ENCODE measurements around the gene KRTAP9-6.
"Not testable (repeated sequence)": the region's sequence is repeated elsewhere in the genome, so short reads cannot be mapped to it uniquely, and the experiment has no call there.

The KRTAP9-6 gene

GRCh38 chr17:41263212-41263611 is 2.0 kb upstream of the KRTAP9-6 start:
- H3K4me2 ChIP-seq (ENCODE audit: low read depth, low read length, poor library complexity, severe bottlenecking), result no peak overlapping the region
- no peak overlapping the region for H2AFZ ChIP-seq (ENCODE audit: low read depth, low read length, severe bottlenecking)
- H3K9me2 ChIP-seq (replicated peaks; ENCODE audit: insufficient read depth, low read length), result no peaks in the 10 kb centered on the region
- no peak for TF ChIP-seq CTCF (IDR thresholded peaks at IDR 0.05; ENCODE audit: insufficient read depth, low read length, poor library complexity, severe bottlenecking)
- TF ChIP-seq EZH2phosphoT487 (conservative IDR thresholded peaks at IDR 0.05; ENCODE audit: low read length), result no peak
- no peaks in the 10 kb centered on the region for H3K79me2 ChIP-seq (ENCODE audit: insufficient read depth, low read length)
- H3K36me3 ChIP-seq (ENCODE audit: low read length), result no peaks in the 10 kb centered on the region
- no peaks in the 10 kb centered on the region for H3F3A ChIP-seq (ENCODE audit: insufficient read depth)
- H4K20me1 ChIP-seq (ENCODE audit: low read depth, low read length), result no peaks in the 10 kb centered on the region
- no peak overlapping the region for H3K4me3 ChIP-seq (ENCODE audit: insufficient read depth, low read length, poor library complexity, severe bottlenecking)
- no peak overlapping the region for H3K27ac ChIP-seq (ENCODE audit: low read depth, low read length)
- no peaks in the 10 kb centered on the region for H3K27me3 ChIP-seq (ENCODE audit: low read length)
- no peak overlapping the region for H3K9ac ChIP-seq (ENCODE audit: low read length)
- no peaks in the 10 kb centered on the region for H3K9me3 ChIP-seq (ENCODE audit: insufficient read depth, low read length)

- Histone ChIP-seq H3K4me3 (ENCODE audit: insufficient read depth, low read length, poor library complexity, severe bottlenecking) (no peak overlapping the region), H2AFZ (ENCODE audit: low read depth, low read length, severe bottlenecking) (no peak overlapping the region), H3K27me3 (ENCODE audit: low read length) (no peaks in the 10 kb centered on the region), H3K4me2 (ENCODE audit: low read depth, low read length, poor library complexity, severe bottlenecking) (no peak overlapping the region), H3K27ac (ENCODE audit: low read depth, low read length) (no peak overlapping the region), H4K20me1 (ENCODE audit: low read depth, low read length) (no peaks in the 10 kb centered on the region), H3K9me3 (ENCODE audit: insufficient read depth, low read length) (no peaks in the 10 kb centered on the region), H3K9ac (ENCODE audit: low read length) (no peak overlapping the region), H3K9me2 (replicated peaks; ENCODE audit: insufficient read depth, low read length) (no peaks in the 10 kb centered on the region), H3F3A (ENCODE audit: insufficient read depth) (no peaks in the 10 kb centered on the region), H3K36me3 (ENCODE audit: low read length) (no peaks in the 10 kb centered on the region), H3K79me2 (ENCODE audit: insufficient read depth, low read length) (no peaks in the 10 kb centered on the region)
- TF ChIP-seq EZH2phosphoT487 (conservative IDR thresholded peaks at IDR 0.05; ENCODE audit: low read length) (no peak), CTCF (IDR thresholded peaks at IDR 0.05; ENCODE audit: insufficient read depth, low read length, poor library complexity, severe bottlenecking) (no peak)
These were observed 579 bp upstream of the KRTAP9-6 start for GRCh38 chr17:41264599-41264998.

GRCh38 chr17:41267711-41268110 is 2.5 kb downstream of the KRTAP9-6 start:
- Histone ChIP-seq H3K79me2 (ENCODE audit: insufficient read depth, low read length) (no peaks in the 10 kb centered on the region), H3K9me3 (ENCODE audit: insufficient read depth, low read length) (no peaks in the 10 kb centered on the region), H3K27ac (ENCODE audit: low read depth, low read length) (no peak overlapping the region), H3K9me2 (replicated peaks; ENCODE audit: insufficient read depth, low read length) (no peaks in the 10 kb centered on the region), H3K27me3 (ENCODE audit: low read length) (no peaks in the 10 kb centered on the region), H3K4me3 (ENCODE audit: insufficient read depth, low read length, poor library complexity, severe bottlenecking) (no peak overlapping the region), H2AFZ (ENCODE audit: low read depth, low read length, severe bottlenecking) (no peak overlapping the region), H4K20me1 (ENCODE audit: low read depth, low read length) (no peaks in the 10 kb centered on the region), H3F3A (ENCODE audit: insufficient read depth) (no peaks in the 10 kb centered on the region), H3K36me3 (ENCODE audit: low read length) (no peaks in the 10 kb centered on the region), H3K9ac (ENCODE audit: low read length) (no peak overlapping the region), H3K4me2 (ENCODE audit: low read depth, low read length, poor library complexity, severe bottlenecking) (no peak overlapping the region)
- TF ChIP-seq CTCF (IDR thresholded peaks at IDR 0.05; ENCODE audit: insufficient read depth, low read length, poor library complexity, severe bottlenecking) (no peak), EZH2phosphoT487 (conservative IDR thresholded peaks at IDR 0.05; ENCODE audit: low read length) (no peak)

DNA sequence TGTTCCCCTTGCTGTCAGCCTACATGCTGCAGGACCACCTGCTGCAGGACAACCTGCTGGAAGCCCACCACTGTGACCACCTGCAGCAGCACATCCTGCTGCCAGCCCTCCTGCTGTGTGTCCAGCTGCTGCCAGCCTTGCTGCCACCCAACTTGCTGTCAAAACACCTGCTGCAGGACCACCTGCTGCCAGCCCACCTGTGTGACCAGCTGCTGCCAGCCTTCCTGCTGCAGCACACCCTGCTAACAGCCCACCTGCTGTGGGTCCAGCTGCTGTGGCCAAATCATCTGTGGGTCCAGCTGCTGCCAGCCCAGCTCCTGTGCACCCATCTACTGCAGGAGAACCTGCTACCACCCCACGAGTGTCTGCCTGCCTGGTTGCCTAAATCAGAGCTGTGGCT is 6.1 kb downstream of the KRTAP9-6 start:
- H4K20me1 ChIP-seq (ENCODE audit: low read depth, low read length); H2AFZ ChIP-seq (ENCODE audit: low read depth, low read length, severe bottlenecking); H3K36me3 ChIP-seq (ENCODE audit: low read length); H3K4me2 ChIP-seq (ENCODE audit: low read depth, low read length, poor library complexity, severe bottlenecking); H3K9me3 ChIP-seq (ENCODE audit: insufficient read depth, low read length); H3F3A ChIP-seq (ENCODE audit: insufficient read depth); H3K27ac ChIP-seq (ENCODE audit: low read depth, low read length); H3K27me3 ChIP-seq (ENCODE audit: low read length); H3K4me3 ChIP-seq (ENCODE audit: insufficient read depth, low read length, poor library complexity, severe bottlenecking); H3K79me2 ChIP-seq (ENCODE audit: insufficient read depth, low read length); H3K9me2 ChIP-seq (replicated peaks; ENCODE audit: insufficient read depth, low read length); H3K9ac ChIP-seq (ENCODE audit: low read length): not testable (repeated sequence)
